Measurements from ENCODE around the gene ZBTB44. TPM values are rescaled to one million over a fixed set of nuclear protein-coding genes. Genes with fewer than 3 reads are reported as not detected.

ZBTB44 gene
- total RNA-seq, 6 donors from 2014 or later, result 40.3 to 91.7 (median 51.2) TPM

DNA sequence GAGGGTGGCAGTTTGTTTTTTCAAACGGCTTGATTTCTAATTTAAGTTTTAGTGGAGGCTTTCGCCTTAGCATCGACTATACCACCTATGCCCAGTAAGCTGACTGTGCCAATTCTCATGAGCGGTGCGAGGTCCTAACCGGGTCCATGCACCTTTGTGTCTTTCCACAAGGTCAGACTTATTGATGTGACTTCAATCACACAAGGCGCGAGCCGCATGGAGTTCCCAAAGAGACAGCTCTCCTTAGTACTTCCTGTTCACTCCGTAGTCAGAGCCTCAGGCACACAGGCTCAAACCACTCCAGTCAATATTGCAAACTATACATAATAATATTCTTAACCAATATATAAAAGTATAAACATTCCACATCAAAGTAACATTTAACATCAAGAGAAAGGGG, 136.9 kb downstream of the ZBTB44 start:
- no peak overlapping the region for H3K27ac ChIP-seq
- DNase-seq (no peak), ATAC-seq (ENCODE audit: low FRiP score in 2 of 2) (no peak)
- H3K4me3 ChIP-seq, result no peak overlapping the region
- peaks cover 17 to 44% (median 41%) of the 10 kb centered on the region in 4 donors for H3K4me1 ChIP-seq
- TF ChIP-seq, protein P1, sequence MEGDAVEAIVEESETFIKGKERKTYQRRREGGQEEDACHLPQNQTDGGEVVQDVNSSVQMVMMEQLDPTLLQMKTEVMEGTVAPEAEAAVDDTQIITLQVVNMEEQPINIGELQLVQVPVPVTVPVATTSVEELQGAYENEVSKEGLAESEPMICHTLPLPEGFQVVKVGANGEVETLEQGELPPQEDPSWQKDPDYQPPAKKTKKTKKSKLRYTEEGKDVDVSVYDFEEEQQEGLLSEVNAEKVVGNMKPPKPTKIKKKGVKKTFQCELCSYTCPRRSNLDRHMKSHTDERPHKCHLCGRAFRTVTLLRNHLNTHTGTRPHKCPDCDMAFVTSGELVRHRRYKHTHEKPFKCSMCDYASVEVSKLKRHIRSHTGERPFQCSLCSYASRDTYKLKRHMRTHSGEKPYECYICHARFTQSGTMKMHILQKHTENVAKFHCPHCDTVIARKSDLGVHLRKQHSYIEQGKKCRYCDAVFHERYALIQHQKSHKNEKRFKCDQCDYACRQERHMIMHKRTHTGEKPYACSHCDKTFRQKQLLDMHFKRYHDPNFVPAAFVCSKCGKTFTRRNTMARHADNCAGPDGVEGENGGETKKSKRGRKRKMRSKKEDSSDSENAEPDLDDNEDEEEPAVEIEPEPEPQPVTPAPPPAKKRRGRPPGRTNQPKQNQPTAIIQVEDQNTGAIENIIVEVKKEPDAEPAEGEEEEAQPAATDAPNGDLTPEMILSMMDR (IDR thresholded peaks at IDR 0.05), result no peak
- no peaks in the 10 kb centered on the region for H3K36me3 ChIP-seq
- H3K9me3 ChIP-seq, result peaks cover 0 to 10% (median 3%) of the 10 kb centered on the region in 4 donors
- WGBS, 2 donors, result 90 to 94% methylated on average over 10 of the region's 10 CpGs
- no peaks in the 10 kb centered on the region for H3K27me3 ChIP-seq

Small RNA genes lying within 50 kb of the gene (small RNA-seq; reads per million reads assigned to genes)
- 0 reads per million in 4 donors for gene RN7SL778P

Other genes with a start within 250 kb of the ZBTB44 start
- gene APLP2, start 245.0 kb downstream of the ZBTB44 start, total RNA-seq, result 100 to 1,000 TPM; 249 to 939 (median 653) TPM
- 100 to 1,000 TPM in 1 of 6 donors, 10 to 100 TPM in 5; 49.2 to 105 (median 72.1) TPM for gene ST14, start 155.1 kb downstream of the ZBTB44 start, total RNA-seq
- gene ADAMTS8, start 113.7 kb upstream of the ZBTB44 start, total RNA-seq, result 10 to 100 TPM; 13.0 to 52.3 (median 21.5) TPM
- 10 to 100 TPM in 2 of 6 donors, 1 to 10 TPM in 4; 2.5 to 23.0 (median 7.2) TPM for gene ADAMTS15, start 133.7 kb upstream of the ZBTB44 start, total RNA-seq